Germinal center (tissue), 1 donor: Measurements from ENCODE around the gene HAT1.
"Not testable (repeated sequence)": the region's sequence is repeated elsewhere in the genome, so short reads cannot be mapped to it uniquely, and the experiment has no call there.

ENCODE experiments used
- DNase-seq: peaks from one replicate; pipeline ENCODE4 v3.0.0; 2012; ENCODE audit warnings: mixed read lengths, low spot score

HAT1 gene, protein sequence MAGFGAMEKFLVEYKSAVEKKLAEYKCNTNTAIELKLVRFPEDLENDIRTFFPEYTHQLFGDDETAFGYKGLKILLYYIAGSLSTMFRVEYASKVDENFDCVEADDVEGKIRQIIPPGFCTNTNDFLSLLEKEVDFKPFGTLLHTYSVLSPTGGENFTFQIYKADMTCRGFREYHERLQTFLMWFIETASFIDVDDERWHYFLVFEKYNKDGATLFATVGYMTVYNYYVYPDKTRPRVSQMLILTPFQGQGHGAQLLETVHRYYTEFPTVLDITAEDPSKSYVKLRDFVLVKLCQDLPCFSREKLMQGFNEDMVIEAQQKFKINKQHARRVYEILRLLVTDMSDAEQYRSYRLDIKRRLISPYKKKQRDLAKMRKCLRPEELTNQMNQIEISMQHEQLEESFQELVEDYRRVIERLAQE

GRCh38 chr2:171922230-171923022 lies at the start of gene HAT1:
Gene HAT1 (plus strand): TSS chr2:171922461. CDS start chr2:171922501, 40 bp downstream.
- DNase-seq = peak; percentile 97

- no peak for DNase-seq
Measured at GRCh38 chr2:171874517-171874916, 47.7 kb upstream of the HAT1 start.

- DNase-seq = no peak
Measured at GRCh38 chr2:171874963-171875362, 47.3 kb upstream of the HAT1 start.

DNA sequence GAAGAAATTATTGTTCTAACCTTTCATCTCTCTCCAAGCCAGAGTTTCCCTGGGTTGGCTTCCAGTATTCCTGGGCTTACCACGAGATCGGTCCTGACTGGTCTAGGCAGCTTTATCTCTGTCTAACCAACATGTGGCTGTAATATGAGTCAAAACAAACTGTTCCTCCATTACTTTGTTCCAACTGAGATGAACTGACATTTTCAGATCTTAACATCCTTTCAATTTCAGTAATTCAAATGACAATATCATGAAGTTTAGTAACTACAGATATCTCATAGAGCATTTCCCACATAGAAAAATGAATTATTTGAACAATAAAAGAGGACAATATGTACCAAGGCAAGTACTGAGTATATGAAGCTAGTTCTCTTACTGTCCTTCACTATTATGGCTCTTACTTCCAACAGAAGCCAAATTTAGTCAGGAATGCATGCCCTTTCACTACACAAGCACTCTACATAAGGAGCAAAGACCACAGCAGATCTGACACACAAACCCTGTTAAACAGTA lies 43.7 kb upstream of the HAT1 start:
- no peak for DNase-seq

- no peak for DNase-seq
Measured at GRCh38 chr2:171879865-171880264, 42.4 kb upstream of the HAT1 start.

DNA sequence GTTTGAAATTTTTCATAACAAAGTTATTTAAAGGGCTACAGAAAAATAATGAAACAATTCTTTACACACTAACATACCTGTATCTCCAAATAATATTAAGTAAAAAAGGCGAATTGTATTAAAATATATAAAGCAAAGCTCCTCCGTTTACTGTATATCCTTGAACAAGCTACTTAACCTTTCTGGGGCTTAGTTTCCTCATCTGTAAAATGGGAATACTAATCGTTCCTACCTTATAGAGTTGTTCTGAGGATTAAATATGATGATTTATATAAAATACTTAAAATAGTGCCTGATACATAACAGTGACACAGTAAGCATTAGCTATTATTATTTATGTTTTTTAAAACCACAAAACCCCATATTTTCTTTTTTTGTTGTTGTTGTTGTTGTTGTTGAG lies 41.5 kb upstream of the HAT1 start:
- DNase-seq = no peak

DNA sequence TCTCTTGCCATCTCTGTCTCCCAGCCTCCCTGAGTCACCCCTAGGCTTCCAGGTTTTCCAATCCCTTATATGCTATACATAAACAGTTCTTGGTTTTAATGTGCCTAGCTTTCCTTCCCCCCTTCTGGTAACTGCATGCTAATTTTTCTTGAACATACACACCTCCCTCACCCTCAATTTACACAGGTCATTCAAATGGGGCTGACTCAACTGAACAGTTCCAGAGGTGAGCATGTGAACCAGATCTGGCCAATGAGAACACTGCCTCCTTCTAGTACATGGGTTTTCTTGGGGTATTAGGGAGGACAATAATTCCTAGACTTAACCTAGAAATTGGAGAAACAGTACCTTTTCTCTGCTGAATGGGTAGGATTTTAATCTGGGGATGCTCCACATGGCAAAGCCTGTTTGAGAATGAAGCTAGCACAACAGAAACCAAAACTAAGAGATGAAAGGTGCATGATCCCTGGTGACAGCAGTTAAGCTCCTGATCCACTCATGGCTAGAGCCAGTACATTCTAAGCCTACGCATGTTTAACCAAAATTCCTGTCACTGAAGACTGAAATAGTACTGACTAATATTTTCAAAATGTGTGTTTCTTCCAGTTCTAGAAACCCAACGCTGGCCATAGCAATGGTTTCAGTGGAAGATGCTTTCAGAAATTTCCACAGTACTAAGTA lies 40.0 kb upstream of the HAT1 start:
- DNase-seq = no peak

DNA sequence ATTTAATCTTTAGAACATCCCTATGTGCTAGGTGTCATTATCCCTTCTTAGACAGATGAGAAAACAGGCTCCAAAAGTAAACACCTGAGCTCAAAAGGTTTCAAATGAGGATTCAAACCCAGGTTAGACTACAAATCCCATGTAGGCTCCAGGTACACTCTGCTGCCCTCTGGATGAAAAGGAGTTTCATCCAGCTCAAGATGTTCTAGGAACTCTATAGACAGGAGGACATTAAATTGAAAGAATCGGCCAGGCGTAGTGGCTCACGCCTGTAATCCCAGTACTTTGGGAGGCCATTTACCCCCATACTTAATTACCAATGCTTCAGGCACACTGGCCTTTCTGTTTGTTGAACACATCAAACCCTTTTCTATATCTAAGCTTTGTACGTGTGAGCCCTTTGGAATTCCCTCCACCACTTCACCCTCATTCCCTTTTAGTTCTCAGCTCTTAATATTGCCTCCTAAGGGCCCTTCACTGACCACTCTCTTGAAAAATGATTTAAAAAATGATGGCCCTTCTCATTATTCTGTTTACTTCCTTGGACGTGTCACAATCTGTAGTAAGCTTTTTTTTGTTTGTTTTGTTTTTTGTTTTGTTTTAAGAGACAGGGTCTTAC lies 38.9 kb upstream of the HAT1 start:
- no peak for DNase-seq

DNA sequence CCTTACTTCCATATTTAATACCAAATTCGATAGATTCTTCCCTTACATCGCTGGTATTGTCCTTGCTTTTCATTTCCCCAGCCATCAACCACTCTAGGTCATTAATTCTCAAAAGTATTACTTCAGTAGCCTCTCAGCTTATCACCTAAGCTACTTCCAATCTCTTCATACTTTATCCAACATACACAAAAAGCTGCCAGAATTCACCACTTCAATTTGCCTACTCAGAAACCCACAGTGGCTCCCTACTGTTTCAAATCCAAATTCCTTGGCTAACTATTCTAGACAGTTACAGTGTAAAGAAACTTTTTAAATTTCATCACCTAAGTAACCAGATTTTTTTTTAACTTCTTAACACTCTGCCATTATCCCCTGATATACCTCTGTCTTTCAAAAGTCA lies 32.9 kb upstream of the HAT1 start:
- no peak for DNase-seq

- DNase-seq = no peak
Measured at GRCh38 chr2:171889808-171890207, 32.5 kb upstream of the HAT1 start.

DNA sequence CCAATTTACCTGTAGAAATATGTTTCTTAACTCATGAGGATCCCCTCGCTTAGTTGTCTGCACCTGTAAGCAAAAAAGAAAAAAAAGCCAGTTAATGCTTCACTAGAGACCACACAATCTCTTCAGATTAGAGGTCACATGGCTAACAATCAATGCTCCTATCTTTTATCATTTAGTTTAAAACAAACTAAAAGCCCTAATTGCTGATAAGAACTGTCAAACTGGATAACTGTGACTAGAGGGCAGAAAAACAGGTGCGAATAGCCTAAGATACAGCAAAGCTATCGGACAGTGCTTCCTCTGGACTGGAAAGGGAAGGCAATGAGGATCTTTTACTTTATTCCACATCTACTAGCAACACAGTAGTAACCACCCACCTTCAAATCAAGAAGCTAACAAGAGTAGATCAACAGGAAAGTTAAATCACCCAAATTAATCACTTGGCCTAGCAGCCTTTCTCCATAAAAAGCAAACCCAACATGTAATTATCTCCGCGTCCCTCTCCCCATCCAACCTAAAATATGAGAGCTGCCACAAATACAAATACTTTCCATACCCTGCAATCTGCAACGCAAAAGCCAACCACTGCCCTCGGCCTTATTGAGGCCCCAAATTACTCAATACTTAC lies 29.0 kb upstream of the HAT1 start:
- peak; percentile 10 for DNase-seq

DNA sequence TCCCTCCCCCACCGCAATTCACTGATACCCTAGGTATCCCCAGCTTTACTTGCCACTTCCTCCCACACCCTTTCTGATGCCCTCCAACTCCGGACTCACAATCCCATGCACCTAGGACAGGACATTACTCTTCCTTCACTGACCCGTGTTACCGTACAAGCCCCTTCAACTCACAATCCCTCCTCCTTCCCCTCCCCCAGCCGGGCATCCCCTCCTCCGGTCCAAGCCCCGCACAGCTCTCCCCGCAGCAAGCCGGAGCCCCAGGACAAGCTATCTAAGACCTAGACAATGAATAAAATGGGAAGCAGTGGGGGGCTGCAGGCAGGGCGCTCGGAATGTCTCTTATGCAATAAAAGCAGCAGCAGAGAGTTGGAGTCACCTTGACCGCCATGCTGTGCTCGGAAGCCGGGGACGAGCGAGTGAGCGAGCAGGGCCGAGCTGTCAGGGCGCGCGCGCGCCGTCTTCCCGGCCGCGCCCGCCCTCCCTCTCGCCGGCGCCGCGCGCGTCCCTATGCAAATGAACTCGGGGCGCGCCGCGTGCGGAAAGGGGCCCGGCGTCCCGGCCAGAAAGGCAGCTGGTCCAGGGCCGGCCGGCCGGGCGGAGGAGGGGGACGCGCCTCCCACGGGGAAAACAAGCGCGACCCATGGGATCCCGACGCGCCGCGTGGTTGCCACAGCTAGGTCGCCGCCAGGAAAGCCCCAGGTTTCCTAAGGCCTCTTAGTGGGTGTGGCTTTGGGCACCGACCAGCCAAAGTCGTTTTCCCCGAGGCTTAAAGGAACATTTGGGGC lies 28.2 kb upstream of the HAT1 start, which contains the start of gene SLC25A12:
TSS of gene SLC25A12 (minus strand) at position 421 of the 788 bp plus-strand sequence. CDS start at position 391, 30 bp downstream.
- DNase-seq = peak; percentile 90

GRCh38 chr2:171894612-171894947 lies 27.7 kb upstream of the HAT1 start:
- no peak for DNase-seq

DNA sequence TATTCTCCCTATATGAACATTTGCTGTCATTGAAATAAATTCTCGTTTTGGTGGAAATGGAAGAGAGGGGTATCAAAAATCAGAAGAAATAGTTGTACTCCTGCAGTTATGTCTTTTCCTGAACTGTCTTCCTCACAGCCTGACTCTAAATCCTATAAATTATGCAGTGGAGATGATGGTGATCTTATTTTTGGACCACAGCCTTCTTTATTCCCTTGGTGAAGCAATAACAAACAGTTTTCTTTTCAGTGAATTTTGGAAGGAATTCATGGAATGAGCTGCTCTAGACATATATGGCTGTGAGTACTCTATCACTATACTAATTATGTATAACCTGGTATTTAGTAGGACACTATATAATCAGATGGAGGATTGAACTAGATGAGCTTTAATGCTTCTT lies 26.5 kb upstream of the HAT1 start:
- no peak for DNase-seq

DNA sequence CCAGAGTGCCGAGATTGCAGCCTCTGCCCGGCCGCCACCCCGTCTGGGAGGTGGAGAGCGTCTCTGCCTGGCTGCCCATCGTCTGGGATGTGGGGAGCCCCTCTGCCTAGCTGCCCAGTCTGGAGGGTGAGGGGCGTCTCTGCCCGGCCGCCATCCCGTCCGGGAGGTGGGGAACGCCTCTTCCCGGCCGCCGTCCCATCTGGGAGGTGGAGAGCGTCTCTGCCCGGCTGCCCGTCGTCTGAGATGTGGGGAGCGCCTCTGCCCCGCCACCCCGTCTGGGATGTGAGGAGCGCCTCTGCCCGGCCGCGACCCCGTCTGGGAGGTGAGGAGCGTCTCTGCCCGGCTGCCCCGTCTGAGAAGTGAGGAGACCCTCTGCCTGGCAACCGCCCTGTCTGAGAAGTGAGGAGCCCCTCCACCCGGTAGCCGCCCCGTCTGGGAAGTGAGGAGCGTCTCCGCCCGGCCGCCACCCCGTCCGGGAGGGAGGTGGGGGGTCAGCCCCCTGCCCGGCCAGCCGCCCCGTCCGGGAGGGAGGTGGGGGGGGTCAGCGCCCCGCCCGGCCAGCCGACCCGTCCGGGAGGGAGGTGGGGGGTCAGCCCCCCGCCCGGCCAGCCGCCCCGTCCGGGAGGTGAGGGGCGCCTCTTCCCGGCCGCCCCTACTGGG lies 22.5 kb upstream of the HAT1 start:
- DNase-seq = not testable (repeated sequence)

- DNase-seq = no peak
Measured at GRCh38 chr2:171902840-171903420, 19.3 kb upstream of the HAT1 start.

DNA sequence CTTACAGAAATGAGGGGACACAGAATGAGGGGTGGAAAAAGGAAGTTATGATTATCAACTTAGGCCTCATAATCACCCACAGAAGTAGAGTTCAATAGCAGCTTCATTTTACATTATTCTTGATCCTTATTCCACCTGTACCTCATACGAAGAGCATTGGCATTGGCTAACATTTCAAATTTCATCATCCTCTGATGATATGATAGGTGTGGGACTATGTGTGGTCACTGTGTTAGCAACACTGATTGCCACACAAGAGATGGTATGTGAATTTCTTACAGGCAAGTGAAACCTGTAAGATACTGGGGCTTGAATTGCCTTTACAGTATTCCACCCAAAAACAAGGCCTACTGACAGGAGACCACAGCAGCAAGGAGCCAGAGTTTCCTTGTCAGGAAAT lies 14.0 kb upstream of the HAT1 start:
- no peak for DNase-seq

DNA sequence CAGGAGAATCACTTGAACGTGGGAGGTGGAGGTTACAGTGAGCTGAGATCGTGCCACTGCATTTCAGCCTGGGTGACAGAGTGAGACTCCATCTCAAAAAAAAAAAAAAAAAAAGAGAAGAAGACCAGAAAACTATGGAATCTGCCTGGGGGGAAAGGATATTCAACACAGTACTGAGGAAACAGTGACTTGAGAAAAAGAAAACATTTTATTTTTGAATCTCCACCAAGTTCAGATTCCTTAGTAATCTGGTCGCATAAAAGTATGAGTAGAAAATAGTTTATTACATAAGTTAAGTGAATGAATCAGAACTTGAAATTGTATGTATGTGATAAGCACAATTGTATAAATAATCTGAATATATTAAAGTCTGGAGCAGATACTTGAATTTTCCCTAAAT lies 13.0 kb upstream of the HAT1 start:
- DNase-seq = no peak

DNA sequence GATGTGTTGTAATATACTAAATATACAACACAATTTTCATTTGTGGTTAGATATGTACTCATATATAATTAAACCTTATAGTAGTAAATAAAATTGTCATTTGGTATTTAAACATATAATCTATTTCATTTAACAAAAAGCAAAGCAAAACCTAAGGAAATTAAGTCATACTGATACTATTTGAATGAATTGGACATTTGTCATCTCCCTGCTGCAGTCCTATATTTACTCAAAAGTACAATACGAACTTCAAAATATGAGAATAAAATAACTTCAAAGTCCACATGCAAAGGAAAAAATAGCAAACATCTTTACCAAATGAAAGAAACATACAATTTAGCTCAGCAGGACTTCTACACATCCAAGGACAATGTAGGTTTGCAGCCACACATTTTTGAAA lies 11.8 kb upstream of the HAT1 start:
- no peak for DNase-seq

DNA sequence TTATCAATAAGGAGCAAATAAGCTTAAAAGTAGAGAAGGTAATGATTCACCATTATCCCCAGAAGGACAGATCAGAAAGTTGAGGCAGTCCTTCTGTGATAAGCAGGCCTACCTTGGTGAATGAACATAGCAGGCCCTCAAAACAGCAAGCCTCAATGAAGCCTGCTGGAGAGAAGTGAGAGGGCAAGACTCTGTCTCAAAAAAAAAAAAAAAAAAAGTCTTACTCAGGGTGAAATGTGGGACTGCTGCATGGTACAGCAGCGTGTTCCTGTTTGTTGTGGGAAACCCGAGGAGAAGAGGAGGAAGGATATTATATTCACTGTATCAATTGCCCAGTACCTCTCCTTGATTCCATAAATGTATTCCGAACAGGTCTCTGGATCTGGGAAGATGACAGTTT lies 8.7 kb upstream of the HAT1 start:
- no peak for DNase-seq
